KBM-7 (cell line): Measurements from ENCODE around the gene STAP2.
A peak's percentile ranks its signal among the peaks of the same experiment; 100 is the strongest.

Experiments
- DNase-seq: peaks from one replicate; pipeline ENCODE4 v3.0.0-alpha.2; 2015
- in situ Hi-C: fragments of 300-500 bp; cut with MboI; formaldehyde crosslinking; loops from 2 replicates; pipeline ENCODE4 v1.14.3; 2020; ENCODE audit warnings: low sequenced_read_pairs, low pct_unique_long_range_greater_than_20kb, mixed read lengths

The STAP2 gene

DNA sequence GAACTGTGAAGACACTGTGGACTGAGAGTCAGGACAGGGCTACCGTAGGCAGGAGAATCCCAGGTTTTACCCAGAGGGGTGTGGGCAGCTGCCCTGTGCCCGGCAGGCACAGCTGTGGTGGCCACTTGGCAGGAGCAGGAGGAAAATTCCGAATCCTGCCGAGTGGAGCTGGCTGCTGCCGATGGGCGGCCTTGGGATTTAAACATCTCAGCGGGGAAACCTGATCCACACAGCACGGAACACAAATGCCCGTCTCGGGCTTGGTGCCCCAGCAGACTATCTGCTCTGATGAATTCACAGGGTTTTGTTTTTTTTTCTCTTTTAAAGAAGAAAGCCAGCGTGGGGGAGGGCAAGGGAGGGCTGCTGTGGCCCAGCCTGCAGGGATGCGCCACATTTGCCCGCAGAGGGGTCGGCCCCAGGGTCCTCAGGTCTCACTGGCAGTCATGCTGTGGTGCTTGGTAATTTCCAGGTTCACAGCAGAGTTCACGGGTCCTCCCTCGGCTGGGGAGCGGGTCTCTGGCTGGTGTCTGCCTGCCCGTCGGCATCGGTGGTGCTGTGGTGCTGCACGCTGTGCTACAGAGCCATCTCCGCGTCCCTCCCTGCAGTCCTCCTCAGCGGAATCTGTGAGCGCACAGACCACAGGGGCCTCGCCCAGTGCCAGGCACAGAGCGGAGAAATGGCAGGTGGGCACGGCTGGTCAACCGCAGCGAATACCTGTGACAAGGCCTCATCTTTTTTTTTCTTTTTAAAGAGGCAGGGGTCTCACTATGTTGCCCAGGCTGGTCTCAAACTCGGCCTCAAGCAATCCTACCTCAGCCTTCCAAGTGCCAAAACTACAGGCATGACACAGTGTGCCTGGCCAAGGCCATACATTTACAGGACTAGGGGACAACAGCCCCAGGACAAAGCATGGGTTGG is 32.9 kb upstream of the STAP2 start:
- in situ Hi-C loops, result no loop called here
- no peak for DNase-seq

DNA sequence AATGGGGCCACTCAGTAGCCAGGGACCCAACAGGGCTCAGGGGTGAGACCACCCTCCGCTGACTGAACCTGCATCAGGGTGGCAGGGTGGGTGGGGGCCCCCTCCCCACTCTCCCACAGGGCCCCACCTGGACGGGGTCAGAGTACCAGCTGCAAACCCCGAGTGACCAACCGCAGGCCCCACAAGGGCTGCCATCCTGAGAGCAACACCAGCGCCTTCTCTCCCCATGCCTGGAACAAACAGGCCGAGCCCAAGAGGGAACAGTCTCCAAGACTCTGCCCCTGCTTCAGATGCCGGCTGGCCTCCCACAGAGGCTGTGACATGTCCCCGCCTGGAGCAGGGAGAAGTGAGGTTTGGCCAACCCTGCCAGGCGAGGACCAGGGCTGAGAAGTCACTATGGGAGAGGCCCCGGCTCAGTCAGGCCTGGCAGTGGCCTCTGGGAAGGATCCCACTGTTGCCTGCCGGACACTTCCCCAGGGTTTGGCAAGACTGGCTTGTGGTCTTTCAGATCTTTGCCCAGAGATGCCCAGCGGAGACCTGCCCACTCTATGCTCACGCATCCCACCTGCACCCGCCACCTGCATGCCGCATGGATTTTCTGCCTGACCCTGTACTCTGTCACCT is 31.9 kb upstream of the STAP2 start:
- in situ Hi-C loops, result no loop called here
- DNase-seq, result no peak

DNA sequence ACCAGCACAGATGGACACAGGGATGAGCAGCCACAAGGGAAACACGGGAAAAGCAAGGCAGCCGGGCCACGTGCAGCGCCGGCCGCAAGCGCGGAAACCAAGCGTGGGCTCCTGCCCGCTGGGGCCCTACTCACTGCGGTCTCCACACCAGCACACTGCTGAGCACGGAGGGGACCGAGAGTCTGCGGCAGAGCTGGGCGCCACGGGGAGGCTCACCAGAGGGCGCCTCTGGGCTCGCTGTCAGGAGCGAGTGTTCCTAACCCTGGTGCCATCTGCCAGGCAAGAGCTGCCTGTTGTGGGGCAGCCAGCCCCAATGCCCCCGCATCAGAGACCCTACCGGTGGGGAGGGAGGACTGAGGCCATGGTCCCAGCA is 31.2 kb upstream of the STAP2 start:
- DNase-seq, result peak; percentile 79

DNA sequence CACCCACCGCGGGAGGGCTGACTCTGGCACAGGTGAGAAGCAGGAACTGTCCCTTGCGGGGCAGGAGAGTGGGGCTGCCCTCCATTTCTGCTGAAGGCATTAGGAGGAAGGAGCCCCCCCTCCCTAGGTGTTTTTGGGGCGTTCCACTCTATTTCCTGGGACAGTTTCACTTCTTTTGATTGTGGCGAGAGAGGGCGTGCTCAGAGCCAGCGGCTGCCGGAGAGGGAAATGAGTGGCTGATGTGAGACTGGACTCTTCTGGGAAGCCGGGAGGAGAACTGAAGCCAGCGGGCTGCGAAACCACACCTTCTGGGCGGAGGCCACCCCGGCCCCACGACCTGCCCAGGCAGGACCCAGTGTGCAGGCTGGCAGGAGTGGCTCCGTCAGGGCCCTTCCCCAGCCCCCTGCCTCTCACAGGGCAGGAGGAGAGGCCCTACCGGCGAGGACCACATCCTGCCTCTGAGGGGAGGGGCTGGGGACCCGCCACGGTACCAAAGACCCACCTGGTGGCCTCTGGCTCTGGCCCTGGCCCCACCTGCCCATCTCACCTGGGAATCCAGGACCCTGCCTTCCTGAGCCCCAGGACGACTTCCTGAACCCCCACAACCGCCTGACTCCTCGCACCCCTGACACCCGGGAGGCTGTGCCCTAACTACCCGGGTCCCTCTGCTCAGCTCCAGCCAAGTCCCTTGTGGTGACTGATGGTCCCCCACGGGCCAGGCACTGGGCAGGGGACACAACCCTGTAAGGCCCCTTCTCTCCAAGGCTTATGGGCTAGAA is 30.7 kb upstream of the STAP2 start:
- in situ Hi-C loops, result no loop called here
- peak; percentile 75 for DNase-seq

More for the DNA sequence above, 31.2 kb upstream of the STAP2 start:
- in situ Hi-C loops, result no loop called here

DNA sequence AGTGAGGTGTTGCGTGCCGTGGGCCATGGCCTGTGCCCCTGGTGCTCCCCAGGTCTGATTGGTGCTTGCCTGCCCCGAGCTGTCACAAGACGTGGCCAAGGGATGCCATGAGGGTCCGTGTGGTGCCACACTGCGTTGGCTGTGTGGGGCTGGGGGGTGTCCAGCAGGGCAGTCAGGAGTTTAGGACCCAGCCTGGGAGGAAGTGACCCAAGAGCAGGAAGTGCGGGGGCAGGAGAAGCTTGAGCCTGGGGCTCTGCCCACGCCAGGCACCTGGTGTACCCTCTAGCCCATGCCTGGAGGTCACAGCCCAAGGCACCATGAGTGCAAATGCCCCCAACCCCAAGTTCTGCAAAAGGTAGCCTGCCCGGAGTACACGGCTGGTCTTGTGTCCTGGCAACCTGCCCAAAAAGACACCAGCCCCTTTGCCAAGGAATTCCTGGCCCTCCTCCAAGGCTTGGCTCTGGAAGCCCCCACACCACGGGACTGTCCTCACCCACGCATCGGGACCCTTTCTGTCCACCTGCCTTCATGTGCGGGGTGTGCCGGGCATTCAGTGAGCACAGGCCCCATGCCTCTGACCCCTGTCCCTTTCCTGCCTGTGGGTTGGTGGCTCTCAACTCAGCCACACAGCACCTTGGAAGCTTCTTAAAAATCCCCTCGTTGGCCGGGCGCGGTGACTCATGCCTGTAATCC is 29.6 kb upstream of the STAP2 start:
- in situ Hi-C loops, result no loop called here

DNA sequence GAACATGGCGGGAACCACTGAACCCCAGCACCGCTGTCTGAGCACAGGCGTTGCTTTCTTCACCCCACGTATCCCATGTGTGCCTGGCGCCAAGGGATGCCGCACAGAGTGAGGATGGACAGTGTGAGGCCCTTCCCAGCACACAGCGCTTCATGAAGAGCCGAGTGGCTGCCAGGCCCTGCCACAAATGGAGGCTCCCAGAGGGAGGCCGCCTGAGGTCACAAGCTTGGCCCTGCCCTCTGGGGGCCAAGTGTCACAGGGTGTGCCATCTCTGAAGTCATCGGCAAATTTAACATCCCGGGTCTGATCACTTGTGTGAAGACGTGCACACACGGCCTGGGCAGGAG is 29.1 kb upstream of the STAP2 start:
- in situ Hi-C loops, result no loop called here
- no peak for DNase-seq

More for the DNA sequence above, 29.6 kb upstream of the STAP2 start:
- no peak for DNase-seq

DNA sequence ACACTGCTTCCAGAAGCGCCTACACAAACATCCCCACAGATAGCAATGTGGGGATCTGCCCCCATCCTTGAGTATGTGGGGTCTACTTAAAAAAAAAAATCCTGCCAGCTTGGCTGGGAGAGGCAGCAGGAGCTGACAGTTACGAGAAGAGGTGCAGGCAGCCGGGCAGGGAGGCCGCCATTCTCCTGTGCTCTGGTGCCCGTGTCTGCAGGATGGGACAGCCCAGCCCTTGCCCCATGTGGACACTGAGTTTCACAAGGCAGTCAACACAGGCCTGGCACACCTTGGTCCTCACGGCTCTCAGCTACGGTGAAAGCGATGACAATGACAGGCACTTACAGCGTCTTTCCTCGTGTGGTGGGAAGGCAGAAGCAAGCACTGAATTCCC is 28.7 kb upstream of the STAP2 start:
- no peak for DNase-seq
- in situ Hi-C loops, result no loop called here

DNA sequence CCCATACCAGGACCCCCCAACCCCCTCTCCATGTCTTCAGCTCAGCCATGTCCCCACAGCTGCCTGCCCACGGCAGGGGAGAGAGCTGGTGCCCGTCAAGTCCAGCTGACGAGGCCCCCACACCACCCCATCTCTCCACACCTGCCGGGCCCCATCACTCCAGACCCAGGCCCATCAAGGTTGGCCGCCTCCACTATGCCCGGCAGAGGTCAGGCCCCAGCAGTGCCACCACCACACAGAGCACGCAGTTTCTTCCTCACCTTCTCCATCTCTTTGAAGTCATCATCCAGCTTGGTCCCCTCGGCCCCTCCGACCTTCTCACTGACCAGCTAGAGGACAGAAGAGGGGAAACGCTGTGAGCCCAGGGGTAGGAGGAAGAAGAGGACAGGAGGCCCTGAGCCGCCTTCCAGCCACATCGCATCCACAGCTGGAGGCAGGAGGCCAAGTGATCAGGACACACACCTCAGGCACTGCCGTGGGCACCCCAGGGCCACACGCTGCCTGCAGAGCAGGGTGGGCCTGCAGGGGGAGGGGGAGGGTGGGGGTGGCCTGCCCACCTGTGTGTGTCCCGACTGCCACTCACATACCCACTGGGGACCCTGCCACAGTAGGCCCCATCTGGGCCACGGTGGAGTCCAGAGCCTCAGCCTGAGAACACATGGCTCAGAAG is 28.2 kb upstream of the STAP2 start:
- in situ Hi-C loops, result no loop called here
- no peak for DNase-seq

DNA sequence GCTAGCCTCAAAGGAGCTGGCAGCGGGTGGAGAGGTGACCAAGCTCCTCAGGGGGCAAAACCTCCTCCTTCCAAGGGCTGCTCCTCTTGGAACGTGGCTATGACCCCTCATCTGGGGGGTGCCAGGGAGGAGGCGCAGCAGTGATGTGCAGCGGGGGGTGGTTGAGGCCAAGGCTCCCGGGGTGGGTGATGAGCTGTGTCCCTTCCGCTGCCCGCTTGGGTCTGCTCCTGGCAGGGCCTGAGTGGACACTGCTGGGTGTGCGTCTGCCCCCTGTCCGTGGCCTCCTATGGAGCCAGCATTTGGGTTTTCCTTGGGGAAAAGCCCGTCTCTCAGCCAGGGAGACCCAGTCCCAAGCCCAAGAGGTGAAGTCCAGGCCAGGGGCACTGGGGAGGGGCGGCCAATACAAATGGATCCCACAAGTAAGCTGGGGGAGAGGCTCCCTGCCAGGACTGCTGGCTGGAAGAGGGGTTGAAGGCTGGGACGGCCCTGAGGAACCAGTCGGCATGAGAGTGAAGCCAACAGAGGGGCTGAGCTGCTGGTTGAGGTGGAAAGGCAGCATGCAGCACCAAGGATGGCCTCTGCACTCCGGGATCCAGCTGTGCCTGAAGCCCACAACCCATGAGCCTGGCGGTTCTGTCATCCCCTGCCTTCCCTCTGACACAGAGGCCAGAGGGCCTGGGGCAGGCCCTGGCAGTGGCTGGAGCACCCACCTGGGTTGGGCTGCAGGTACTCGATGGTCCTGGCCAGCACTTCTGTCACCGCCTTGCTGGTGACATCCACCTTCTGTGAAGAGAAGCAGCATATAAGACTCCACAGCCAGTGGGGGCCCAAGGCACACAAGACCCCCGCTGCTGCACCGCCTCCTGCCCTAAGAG is 27.4 kb upstream of the STAP2 start:
- DNase-seq, result no peak
- in situ Hi-C loops, result no loop called here

DNA sequence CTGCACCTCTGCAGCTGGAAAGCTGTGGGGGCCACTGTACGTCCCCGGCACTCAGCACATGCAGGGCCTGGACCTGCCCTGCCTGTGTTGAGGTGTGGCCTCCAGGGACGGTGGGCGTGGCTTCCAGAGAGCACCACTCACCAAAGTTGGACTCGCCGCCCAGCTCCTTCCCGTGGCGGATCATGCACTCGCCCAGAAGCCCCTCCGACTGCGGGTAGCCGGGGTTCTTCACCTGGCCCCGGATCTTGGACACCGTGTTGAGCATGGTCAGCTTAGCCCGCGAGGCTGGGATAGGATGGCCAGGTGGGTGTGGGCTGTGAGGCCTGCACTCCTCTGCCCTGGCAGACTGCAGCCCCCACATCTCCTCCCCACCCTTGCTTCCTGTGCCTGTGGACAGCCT is 26.7 kb upstream of the STAP2 start:
- DNase-seq, result no peak
- in situ Hi-C loops, result no loop called here

DNA sequence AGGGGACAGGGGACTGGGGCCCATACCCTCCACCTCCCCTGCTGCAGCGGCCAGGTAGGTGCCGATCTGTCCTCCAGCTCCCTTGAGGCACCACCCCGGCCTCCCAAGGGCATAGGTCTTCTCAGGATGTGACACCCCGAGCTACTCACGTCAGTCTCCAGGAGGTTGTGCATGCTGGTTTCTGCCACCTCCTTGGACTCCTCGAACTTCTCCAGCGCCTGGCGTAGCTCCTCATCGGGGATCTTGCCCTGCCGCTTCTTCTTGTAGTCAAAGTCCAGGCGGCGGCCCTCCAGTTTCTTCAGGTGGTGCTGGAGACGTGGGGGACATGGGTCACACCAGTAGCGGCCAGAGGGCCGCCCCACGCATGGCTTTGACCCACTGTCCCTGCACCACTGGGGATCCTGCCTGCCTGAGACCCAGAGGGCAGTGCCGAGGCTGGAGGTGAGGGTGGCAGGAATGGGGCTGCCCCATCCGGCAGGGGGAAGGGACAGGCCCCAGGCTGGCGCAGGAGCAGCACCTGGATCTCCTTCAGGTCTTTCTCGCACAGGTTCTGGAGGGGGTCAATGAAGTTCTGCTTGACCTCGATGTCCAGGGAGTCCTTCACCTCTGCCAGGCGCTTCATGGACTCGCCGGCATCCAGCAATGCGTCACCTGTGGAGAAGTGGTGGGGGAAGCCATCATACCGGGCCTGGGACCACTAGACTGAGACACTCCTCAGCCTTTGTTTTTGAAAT is 25.1 kb upstream of the STAP2 start:
- no peak for DNase-seq
- in situ Hi-C loops, result no loop called here

DNA sequence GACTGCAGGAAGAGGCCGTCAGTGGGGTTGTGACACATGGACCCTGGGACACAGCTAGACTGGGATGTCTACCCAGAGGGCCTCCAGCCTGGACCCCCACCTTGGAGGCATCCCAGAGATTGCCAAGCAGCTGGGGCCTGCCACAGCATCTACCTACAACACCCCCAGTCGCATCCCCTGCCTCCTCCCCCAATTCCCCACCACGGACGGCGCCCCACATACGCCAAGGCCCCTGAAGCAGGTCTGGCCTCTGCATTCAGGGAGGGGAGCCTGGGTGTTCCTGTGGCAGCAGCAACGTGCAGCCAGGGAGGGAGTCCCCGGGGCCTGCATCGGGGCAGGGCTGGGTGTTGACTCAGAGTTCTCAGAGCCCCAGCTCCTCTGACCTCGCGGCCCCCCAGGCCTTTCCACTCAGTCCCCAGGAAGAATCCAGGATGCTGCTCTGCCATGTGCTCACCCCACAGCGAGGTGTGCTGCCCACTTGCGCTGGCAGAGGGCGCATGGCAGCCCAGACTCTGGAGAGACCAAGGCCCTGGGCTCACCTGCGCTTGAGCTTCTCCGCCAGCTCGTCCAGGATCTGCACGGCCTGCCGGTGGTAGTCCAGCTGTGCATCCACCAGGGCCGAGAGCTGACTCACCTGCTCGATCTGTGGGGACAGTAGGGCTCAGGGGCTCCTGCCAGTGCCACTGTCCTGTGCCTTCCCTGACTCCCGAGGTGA is 24.4 kb upstream of the STAP2 start:
- in situ Hi-C loops, result no loop called here
- DNase-seq, result no peak

DNA sequence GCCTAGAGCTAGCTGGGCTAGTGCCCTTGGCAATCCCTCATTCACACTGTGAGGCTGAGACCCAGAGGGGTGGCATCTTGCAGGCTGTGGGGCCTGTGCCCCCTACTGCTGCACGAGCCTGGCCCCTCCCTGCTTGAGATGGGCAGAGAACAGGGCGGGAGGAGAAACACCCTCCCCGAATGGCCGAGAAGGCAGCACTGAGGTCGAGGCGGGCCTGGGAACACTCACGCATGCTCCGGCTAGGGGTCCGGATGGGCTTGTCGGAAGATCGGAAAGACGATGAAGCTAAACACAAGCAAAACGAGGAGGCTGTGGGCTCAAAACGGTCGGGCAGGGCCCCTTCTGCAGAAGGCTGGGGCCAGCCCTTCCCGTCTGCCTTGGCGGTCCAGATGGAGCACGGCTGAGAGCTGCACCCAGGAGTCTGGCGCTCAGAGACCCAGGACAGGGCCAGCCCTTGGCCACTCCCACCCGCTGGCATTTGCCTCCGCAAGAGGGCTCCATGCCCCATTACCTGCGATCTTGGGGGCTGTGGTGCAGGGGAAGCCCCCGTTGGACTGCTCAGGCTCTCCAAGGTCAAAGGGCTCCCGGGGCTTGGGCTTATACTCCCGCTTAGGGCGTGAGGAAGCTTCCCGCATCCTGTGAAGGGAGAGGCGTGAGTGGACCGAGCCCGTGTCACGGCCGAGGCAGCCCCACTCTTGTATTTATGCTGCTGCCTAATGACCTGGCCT is 23.6 kb upstream of the STAP2 start:
- DNase-seq, result no peak
- in situ Hi-C loops, result no loop called here

DNA sequence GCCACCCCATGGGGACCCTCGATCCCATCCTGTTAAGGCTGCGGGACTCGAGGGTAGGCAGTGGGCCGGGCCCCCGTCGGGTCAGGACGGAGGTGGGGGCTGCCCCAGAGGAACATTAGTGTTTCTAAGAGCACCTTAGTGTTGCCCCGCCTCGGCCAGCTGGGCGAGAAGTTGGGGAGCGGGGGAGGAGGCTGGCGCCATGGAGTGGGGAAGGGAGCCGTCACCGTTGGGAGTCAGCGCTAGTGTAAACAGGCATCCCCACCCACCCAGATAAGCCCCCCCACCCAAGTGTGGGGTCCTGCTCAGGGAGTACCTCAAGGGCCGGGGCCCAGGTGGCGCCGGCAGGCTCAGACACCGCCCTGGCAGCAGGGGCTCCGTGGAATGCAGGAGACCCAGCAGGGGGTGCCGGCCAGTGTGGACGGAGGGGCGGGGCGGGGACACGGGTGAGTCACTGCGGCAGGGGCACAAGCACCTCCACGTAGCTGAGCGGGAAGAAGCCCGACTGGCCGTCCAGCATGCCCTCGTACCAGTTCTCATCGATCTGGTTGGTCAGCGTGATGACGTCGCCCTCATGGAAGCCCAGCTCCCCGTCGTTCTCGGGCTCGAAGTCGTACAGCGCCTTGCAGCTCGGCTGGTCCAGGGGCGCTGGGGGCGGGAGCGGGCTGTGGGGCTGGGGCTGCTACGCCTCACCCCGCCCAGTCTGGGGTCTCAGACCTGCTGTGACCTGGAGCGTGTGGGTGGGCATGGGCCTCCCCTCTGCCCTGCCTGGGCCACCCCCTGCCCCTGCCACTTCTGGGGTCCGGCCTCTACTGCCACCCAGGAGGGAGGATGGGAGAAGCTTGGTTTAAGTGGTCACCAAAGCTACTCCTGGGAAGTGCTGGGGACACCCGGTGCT is 22.8 kb upstream of the STAP2 start:
- in situ Hi-C loops, result no loop called here
- no peak for DNase-seq

DNA sequence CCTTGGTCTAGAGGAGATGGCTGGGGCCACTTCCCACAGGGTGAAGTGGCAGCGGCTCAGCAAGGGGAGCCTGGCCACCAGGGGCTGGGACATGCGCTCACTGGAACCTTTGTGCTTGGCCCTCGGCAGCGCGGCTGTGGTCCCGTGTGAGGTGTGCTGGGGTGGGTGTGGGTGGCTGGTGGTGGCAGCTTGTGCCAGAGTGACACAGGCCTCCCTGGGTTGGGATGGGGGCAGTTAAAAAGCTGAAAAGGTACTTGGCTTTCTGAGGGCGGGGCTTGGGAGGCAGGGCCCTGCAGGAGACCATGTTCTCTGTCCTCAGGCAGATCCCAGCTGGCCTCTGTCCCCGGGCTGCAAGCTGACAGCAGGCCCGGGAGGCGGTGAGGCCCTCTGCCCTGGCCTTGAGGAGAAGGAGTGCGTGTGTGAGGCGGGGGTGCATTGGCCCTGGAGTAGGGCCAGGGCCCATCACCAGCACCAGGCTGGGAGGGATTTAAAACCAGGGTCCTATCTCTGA is 22.1 kb upstream of the STAP2 start:
- in situ Hi-C loops, result no loop called here
- no peak for DNase-seq
